ENCODE measurements around the gene PROZ. TPM values are rescaled to one million over a fixed set of nuclear protein-coding genes. Genes with fewer than 3 reads are reported as not detected.

The PROZ gene
- total and polyA plus RNA-seq, 2 donors (not counting 1 experiment from before 2014, with no cell fraction given), result not detected

GRCh38 chr13:113168211-113168610 is 9.8 kb downstream of the PROZ start:
- H3K9me3 ChIP-seq (ENCODE audit: control extremely low read depth in 1 of 3, control insufficient read depth in 2 of 3, insufficient read depth in 1 of 3, low read length in 2 of 3), result peaks cover 0 to 3% (median 0%) of the 10 kb centered on the region in 3 donors
- ATAC-seq (ENCODE audit: low read depth) (no peak), DNase-seq (no peak)
- no peaks in the 10 kb centered on the region for H3K79me2 ChIP-seq (ENCODE audit: control insufficient read depth, insufficient read depth, low read length)
- POLR2A ChIA-PET, result no interaction called here
- no peaks in the 10 kb centered on the region for H3K27me3 ChIP-seq (replicated peaks in 1 of 4; ENCODE audit: control extremely low read depth in 1 of 4, control insufficient read depth in 3 of 4, insufficient read depth in 4 of 4, low read length in 3 of 4)
- Mint-ChIP-seq H3K27me3 (no peaks in the 10 kb centered on the region), H3K4me1 (peaks cover 10% of the 10 kb centered on the region), H3K4me3 (no peak overlapping the region), H3K27ac (no peak overlapping the region), H3K9me3 (ENCODE audit: insufficient read depth) (no peaks in the 10 kb centered on the region)
- CTCF ChIA-PET, result no interaction called here
- no peak overlapping the region for H3K9ac ChIP-seq (ENCODE audit: low read length)
- TF ChIP-seq EZH2 (IDR thresholded peaks at IDR 0.05; ENCODE audit: borderline replicate concordance, insufficient read depth, low read depth, low read length, poor library complexity, severe bottlenecking) (no peak), CTCF (IDR thresholded peaks at IDR 0.05) (no peak)
- H2AFZ ChIP-seq (ENCODE audit: insufficient read depth, low read depth, low read length, poor library complexity, severe bottlenecking), result no peak overlapping the region
- intact Hi-C loops (cut with micrococcal nuclease), result no loop called here
- H3K36me3 ChIP-seq (replicated peaks in 1 of 2; ENCODE audit: control extremely low read depth in 1 of 2, control insufficient read depth in 1 of 2, extremely low read depth in 1 of 2, insufficient read depth in 2 of 2, low read length in 1 of 2), result peaks cover 0 to 7% of the 10 kb centered on the region in 2 experiments
- H4K20me1 ChIP-seq (ENCODE audit: control insufficient read depth, insufficient read depth, low read length, poor library complexity, severe bottlenecking), result no peaks in the 10 kb centered on the region
- no peak overlapping the region for H3K4me2 ChIP-seq (replicated peaks; ENCODE audit: low read depth, low read length, poor library complexity, severe bottlenecking)
- 100% methylated on average over 4 of the region's 7 CpGs for whole genome bisulfite sequencing (ENCODE audit: insufficient coverage)
- peaks cover 0 to 5% of the 10 kb centered on the region in 2 donors for H3K4me1 ChIP-seq (ENCODE audit: control insufficient read depth in 2 of 2, insufficient read depth in 2 of 2, low read length in 2 of 2)
- no peak overlapping the region for H3K4me3 ChIP-seq (ENCODE audit: control extremely low read depth in 1 of 5, extremely low read depth in 1 of 5, insufficient read depth in 1 of 5, low read depth in 2 of 5, low read length in 4 of 5)
- no peak overlapping the region for H3K27ac ChIP-seq (ENCODE audit: low read length in 2 of 2)

- Mint-ChIP-seq H3K4me1 (peaks cover 7% of the 10 kb centered on the region), H3K4me3 (no peak overlapping the region), H3K9me3 (ENCODE audit: insufficient read depth) (no peaks in the 10 kb centered on the region), H3K27ac (no peak overlapping the region), H3K27me3 (no peaks in the 10 kb centered on the region)
- Histone ChIP-seq H3K9ac (ENCODE audit: low read length) (no peak overlapping the region), H4K20me1 (ENCODE audit: control insufficient read depth, insufficient read depth, low read length, poor library complexity, severe bottlenecking) (no peaks in the 10 kb centered on the region), H3K27ac (ENCODE audit: low read length in 2 of 2) (no peak overlapping the region), H3K4me2 (replicated peaks; ENCODE audit: low read depth, low read length, poor library complexity, severe bottlenecking) (no peak overlapping the region), H3K4me1 (ENCODE audit: control insufficient read depth in 2 of 2, insufficient read depth in 2 of 2, low read length in 2 of 2) (peaks cover 0 to 5% of the 10 kb centered on the region in 2 donors), H3K9me3 (ENCODE audit: control extremely low read depth in 1 of 3, control insufficient read depth in 2 of 3, insufficient read depth in 1 of 3, low read length in 2 of 3) (peaks cover 0 to 3% (median 0%) of the 10 kb centered on the region in 3 donors), H3K79me2 (ENCODE audit: control insufficient read depth, insufficient read depth, low read length) (no peaks in the 10 kb centered on the region), H3K4me3 (ENCODE audit: control extremely low read depth in 1 of 5, extremely low read depth in 1 of 5, insufficient read depth in 1 of 5, low read depth in 2 of 5, low read length in 4 of 5) (no peak overlapping the region), H3K36me3 (replicated peaks in 1 of 2; ENCODE audit: control extremely low read depth in 1 of 2, control insufficient read depth in 1 of 2, extremely low read depth in 1 of 2, insufficient read depth in 2 of 2, low read length in 1 of 2) (peaks cover 0 to 7% of the 10 kb centered on the region in 2 experiments), H3K27me3 (replicated peaks in 1 of 4; ENCODE audit: control extremely low read depth in 1 of 4, control insufficient read depth in 3 of 4, insufficient read depth in 4 of 4, low read length in 3 of 4) (no peaks in the 10 kb centered on the region), H2AFZ (ENCODE audit: insufficient read depth, low read depth, low read length, poor library complexity, severe bottlenecking) (no peak overlapping the region)
- ChIA-PET CTCF (no interaction called here), POLR2A (no interaction called here)
- intact Hi-C loops (cut with micrococcal nuclease), result no loop called here
- TF ChIP-seq EZH2 (IDR thresholded peaks at IDR 0.05; ENCODE audit: borderline replicate concordance, insufficient read depth, low read depth, low read length, poor library complexity, severe bottlenecking) (no peak), CTCF (IDR thresholded peaks at IDR 0.05) (no peak)
- DNase-seq (no peak), ATAC-seq (ENCODE audit: low read depth) (no peak)
- WGBS (ENCODE audit: insufficient coverage), result 95% methylated on average over 7 of the region's 13 CpGs
Observed at GRCh38 chr13:113169277-113170272, 11.1 kb downstream of the PROZ start.
